Activated B cell treated with CpG ODN at 0.5 μM for 24 hours (primary cell): ENCODE results near the gene ADAMTS17. TPM values are rescaled to one million over a fixed set of nuclear protein-coding genes. Genes with fewer than 3 reads are reported as not detected.
"Not testable (repeated sequence)": the region's sequence is repeated elsewhere in the genome, so short reads cannot be mapped to it uniquely, and the experiment has no call there.

Experiments
- ATAC-seq: fragments of 200-7000 bp; cut with Tn5 transposase; one replicate; pipeline ENCODE4 v1.10.0; 2021; ENCODE audit warnings: low read depth, mild to moderate bottlenecking, moderate library complexity
- CTCF ChIA-PET: fragments of 350-600 bp; sonication (Branson Sonifier 250); formaldehyde crosslinking; loops from one replicate; lab custom pipeline; 2021; ENCODE audit warnings: antibody characterized with exemption; lab: Charles Lee
- POLR2A ChIA-PET: fragments of 350-600 bp; sonication (Branson Sonifier 250); formaldehyde crosslinking; loops from one replicate; lab custom pipeline; 2021; ENCODE audit warnings: antibody characterized with exemption; lab: Charles Lee
- DNase-seq: peaks from one replicate; pipeline ENCODE4 v3.0.0; 2022
- H3K27ac Mint-ChIP-seq: one replicate; pipeline ENCODE4 v1.8.0; 2020; ENCODE audit warnings: mixed read lengths
- H3K27me3 Mint-ChIP-seq: one replicate; pipeline ENCODE4 v1.8.0; 2021; ENCODE audit warnings: mixed read lengths
- H3K36me3 Mint-ChIP-seq: one replicate; pipeline ENCODE4 v1.8.0; 2021; ENCODE audit warnings: low read depth, mixed read lengths
- H3K4me1 Mint-ChIP-seq: one replicate; pipeline ENCODE4 v1.8.0; 2021; ENCODE audit warnings: mixed read lengths
- H3K4me3 Mint-ChIP-seq: one replicate; pipeline ENCODE4 v1.8.0; 2020; ENCODE audit warnings: mild to moderate bottlenecking, mixed read lengths
- H3K9me3 Mint-ChIP-seq: one replicate; pipeline ENCODE4 v1.8.0; 2020; ENCODE audit warnings: mixed read lengths
- intact Hi-C: fragments of 100-400 bp; cut with micrococcal nuclease; formaldehyde crosslinking; loops from one replicate; pipeline ENCODE4 v1.15.1; 2024
- total RNA-seq: library from RNA; stranded (reverse); gene quantifications from 2 replicates; pipeline ENCODE4 v1.2.3, GENCODE V29; 2022
- TF ChIP-seq, protein P1 (sequence below): fragments of 200-600 bp; IDR thresholded peaks from one replicate; pipeline ENCODE4 v1.8.0; 2022; ENCODE audit warnings: antibody characterized with exemption, mild to moderate bottlenecking

The ADAMTS17 gene
- total RNA-seq, 1 donor from 2014 or later, result 1.6 TPM

GRCh38 chr15:100094127-100094510, 247.7 kb downstream of the ADAMTS17 start:
- POLR2A ChIA-PET, result no interaction called here
- no peak for ATAC-seq
- Mint-ChIP-seq H3K9me3 (no peaks in the 10 kb centered on the region), H3K4me1 (no peaks in the 10 kb centered on the region), H3K27ac (no peak overlapping the region), H3K4me3 (no peak overlapping the region), H3K36me3 (no peaks in the 10 kb centered on the region), H3K27me3 (no peaks in the 10 kb centered on the region)
- TF ChIP-seq, protein P1, sequence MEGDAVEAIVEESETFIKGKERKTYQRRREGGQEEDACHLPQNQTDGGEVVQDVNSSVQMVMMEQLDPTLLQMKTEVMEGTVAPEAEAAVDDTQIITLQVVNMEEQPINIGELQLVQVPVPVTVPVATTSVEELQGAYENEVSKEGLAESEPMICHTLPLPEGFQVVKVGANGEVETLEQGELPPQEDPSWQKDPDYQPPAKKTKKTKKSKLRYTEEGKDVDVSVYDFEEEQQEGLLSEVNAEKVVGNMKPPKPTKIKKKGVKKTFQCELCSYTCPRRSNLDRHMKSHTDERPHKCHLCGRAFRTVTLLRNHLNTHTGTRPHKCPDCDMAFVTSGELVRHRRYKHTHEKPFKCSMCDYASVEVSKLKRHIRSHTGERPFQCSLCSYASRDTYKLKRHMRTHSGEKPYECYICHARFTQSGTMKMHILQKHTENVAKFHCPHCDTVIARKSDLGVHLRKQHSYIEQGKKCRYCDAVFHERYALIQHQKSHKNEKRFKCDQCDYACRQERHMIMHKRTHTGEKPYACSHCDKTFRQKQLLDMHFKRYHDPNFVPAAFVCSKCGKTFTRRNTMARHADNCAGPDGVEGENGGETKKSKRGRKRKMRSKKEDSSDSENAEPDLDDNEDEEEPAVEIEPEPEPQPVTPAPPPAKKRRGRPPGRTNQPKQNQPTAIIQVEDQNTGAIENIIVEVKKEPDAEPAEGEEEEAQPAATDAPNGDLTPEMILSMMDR, result no peak
- intact Hi-C loops, result no loop called here
- DNase-seq, result no peak
- CTCF ChIA-PET, result no interaction called here

- ChIA-PET POLR2A (no interaction called here), CTCF (no interaction called here)
- no peaks in the 10 kb centered on the region for H3K36me3 Mint-ChIP-seq
- H3K4me3 Mint-ChIP-seq, result no peak overlapping the region
- H3K9me3 Mint-ChIP-seq, result no peaks in the 10 kb centered on the region
- no peaks in the 10 kb centered on the region for H3K4me1 Mint-ChIP-seq
- H3K27ac Mint-ChIP-seq, result no peak overlapping the region
- H3K27me3 Mint-ChIP-seq, result no peaks in the 10 kb centered on the region
- ATAC-seq, result no peak
- TF ChIP-seq, protein P1, result no peak
- intact Hi-C loops, result no loop called here
- DNase-seq, result no peak
These were observed 248.3 kb downstream of the ADAMTS17 start for GRCh38 chr15:100093211-100094126.

GRCh38 chr15:100092034-100092433, 249.7 kb downstream of the ADAMTS17 start:
- TF ChIP-seq, protein P1, result no peak

GRCh38 chr15:100090411-100090810, 251.4 kb downstream of the ADAMTS17 start:
- Mint-ChIP-seq H3K27me3 (no peaks in the 10 kb centered on the region), H3K27ac (no peak overlapping the region), H3K4me1 (no peaks in the 10 kb centered on the region), H3K4me3 (no peak overlapping the region), H3K9me3 (no peaks in the 10 kb centered on the region), H3K36me3 (no peaks in the 10 kb centered on the region)
- TF ChIP-seq, protein P1, result no peak
- DNase-seq (no peak), ATAC-seq (no peak)
- intact Hi-C loops, result no loop called here
- ChIA-PET POLR2A (no interaction called here), CTCF (no interaction called here)

More at GRCh38 chr15:100092034-100092433, 249.7 kb downstream of the ADAMTS17 start:
- intact Hi-C loops, result no loop called here
- H3K27me3 Mint-ChIP-seq, result no peaks in the 10 kb centered on the region
- H3K4me3 Mint-ChIP-seq, result no peak overlapping the region
- ATAC-seq, result no peak
- ChIA-PET POLR2A (no interaction called here), CTCF (no interaction called here)
- H3K9me3 Mint-ChIP-seq, result no peaks in the 10 kb centered on the region
- H3K27ac Mint-ChIP-seq, result no peak overlapping the region
- DNase-seq, result no peak
- H3K36me3 Mint-ChIP-seq, result no peaks in the 10 kb centered on the region
- no peaks in the 10 kb centered on the region for H3K4me1 Mint-ChIP-seq

DNA sequence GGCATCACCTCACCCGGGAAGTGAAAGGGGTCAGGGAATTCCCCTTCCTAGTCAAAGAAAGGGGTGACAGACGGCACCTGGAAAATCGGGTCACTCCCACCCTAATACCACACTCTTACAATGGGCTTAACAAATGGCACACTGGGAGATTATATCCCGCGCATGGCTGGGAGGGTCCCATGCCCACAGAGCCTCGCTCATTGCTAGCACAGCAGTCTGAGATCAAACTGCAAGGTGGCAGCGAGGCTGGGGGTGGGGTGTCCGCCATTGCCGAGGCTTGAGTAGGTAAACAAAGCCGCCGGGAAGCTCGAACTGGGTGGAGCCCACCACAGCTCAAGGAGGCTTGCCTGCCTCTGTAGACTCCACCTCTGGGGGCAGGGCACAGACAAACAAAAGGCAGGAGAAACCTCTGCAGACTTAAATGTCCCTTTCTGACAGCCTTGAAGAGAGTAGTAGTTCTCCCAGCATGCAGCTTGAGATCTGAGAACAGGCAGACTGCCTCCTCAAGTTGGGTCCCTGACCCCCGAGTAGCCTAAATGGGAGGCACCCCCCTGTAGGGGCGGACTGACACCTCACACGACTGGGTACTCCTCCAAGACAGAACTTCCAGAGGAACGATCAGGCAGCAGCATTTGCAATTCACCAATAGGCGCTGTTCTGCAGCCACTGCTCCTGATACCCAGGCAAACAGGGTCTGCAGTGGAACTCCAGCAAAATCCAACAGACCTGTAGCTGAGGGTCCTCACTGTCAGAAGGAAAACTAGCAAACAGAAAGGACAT, 257.5 kb downstream of the ADAMTS17 start:
- H3K27ac Mint-ChIP-seq, intact Hi-C loops, CTCF ChIA-PET: not testable (repeated sequence)

More for the DNA sequence above, 257.5 kb downstream of the ADAMTS17 start:
- H3K9me3 Mint-ChIP-seq, ATAC-seq, H3K4me3 Mint-ChIP-seq, H3K36me3 Mint-ChIP-seq, H3K4me1 Mint-ChIP-seq, DNase-seq, POLR2A ChIA-PET, H3K27me3 Mint-ChIP-seq: not testable (repeated sequence)
